CD4-positive, alpha-beta T cell treated with Interleukin-17A for 4 hours (primary cell): ENCODE measurements around the gene PYDC2.
"Not testable (repeated sequence)": the region's sequence is repeated elsewhere in the genome, so short reads cannot be mapped to it uniquely, and the experiment has no call there.

Experiments
- DNase-seq: peaks from one replicate; pipeline ENCODE4 v3.0.0-alpha.2; 2020; ENCODE audit warnings: mixed read lengths

PYDC2 gene

DNA sequence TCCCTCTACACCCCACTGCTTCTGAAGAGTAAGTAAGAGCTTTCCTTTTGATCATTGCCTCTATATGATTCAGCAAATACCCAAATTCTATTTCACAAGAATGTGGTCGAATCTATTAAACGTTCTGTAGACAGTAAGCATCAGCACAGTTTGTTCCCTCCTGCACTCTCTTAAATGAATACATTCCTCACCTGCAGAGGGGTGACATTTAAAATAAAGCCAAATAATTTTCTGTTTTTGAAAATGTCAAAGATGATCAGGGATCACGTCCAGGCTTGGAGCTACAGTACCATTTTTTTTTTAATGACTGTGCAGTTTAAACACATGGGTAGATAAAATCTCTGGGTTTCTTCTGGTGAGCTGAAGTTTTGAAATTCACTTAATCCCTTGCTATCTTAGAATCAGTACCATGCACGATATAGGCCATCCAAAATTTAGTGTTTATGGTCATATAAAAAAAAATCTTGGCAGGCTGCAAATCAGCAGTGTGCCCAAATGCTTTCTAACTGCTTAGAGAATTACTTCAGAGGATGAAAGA lies 12.8 kb downstream of the PYDC2 start:
- no peak for DNase-seq

- no peak for DNase-seq
These were observed 15.3 kb downstream of the PYDC2 start for GRCh38 chr3:191476066-191476772.

DNA sequence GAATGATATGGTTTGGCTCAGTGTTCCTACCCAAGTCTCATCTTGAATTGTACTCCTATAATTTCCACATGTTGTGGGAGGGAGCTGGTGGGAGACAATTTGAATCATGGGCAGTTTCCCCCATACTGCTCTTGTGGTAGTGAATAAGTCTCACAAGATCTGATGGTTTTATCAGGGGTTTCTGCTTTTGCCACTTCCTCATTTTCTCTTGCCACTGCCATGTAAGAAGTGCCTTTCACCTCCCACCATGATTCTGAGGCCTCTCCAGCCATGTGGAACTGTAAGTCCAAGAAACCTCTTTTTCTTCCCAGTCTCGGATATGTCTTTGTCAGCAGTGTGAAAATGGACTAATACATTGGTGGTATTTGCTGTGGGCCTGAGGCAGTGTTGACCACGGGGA lies 23.0 kb downstream of the PYDC2 start:
- not testable (repeated sequence) for DNase-seq

GRCh38 chr3:191484461-191484860 lies 23.5 kb downstream of the PYDC2 start:
- no peak for DNase-seq

DNA sequence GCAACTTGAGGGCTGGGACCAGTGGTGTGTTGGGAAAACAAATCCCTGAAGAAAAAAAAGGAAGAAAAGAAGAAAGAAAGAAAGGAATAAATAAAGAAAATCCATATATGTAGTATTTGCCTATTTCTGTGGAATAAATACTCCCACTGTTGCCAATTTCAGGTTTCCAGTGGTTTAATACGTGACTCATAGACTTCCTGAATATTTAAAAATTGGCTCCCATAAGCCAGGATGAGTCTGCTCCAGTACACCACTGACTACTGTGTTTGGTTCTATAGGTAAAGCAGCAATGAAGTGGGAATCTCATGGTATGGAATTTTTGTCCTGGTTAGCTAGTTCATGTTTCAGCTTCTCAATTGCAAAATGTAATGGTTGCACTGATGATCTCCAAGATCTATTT lies 31.6 kb downstream of the PYDC2 start:
- DNase-seq = no peak

DNA sequence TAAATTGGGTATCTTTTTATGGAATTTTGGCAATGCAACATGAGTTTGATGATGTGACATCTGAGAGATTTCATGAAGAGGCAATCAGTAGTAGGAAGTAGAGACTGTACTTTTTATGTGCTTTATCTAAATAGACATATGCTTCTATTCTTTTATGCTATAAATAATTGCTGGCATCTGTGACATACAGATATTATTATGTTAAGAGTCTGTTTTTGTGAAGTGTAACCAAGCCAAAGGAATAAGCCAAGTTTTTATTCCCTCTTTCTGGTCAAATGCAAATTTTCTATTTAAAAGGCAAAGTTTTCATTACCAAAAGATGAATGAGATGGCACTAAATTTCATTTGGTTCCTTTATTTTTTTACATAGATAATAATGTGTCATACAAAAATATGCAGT lies 32.4 kb downstream of the PYDC2 start:
- no peak for DNase-seq

GRCh38 chr3:191499307-191500080 lies 38.5 kb downstream of the PYDC2 start:
- no peak for DNase-seq

DNA sequence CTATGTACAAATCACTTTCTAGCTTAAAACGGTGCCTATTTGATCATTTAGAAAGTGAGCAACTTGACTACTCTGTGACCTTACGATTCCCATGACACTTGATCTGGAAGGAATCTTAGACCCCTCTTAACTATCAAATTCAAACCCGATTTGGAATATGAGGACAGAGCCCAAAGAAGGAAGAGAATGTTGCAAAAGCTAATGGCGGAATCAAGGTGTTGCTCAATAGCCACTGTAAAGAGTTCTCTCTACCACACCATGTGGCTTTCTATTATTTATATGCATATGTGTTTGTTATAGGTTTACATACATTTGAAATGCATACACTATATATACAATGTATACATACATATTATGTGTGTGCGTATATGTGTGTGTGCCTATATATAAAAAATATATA lies 39.9 kb downstream of the PYDC2 start:
- DNase-seq = no peak

- no peak for DNase-seq
These were observed 41.6 kb downstream of the PYDC2 start for GRCh38 chr3:191502583-191502982.

GRCh38 chr3:191509078-191509477 lies 48.1 kb downstream of the PYDC2 start:
- no peak for DNase-seq
